ENCODE measurements around the gene FBXO17. TPM values are rescaled to one million over a fixed set of nuclear protein-coding genes. Genes with fewer than 3 reads are reported as not detected.

FBXO17 gene
- total and polyA plus RNA-seq, 2 of the 13 experiments (the other 11 are each of a cell fraction or from before 2014, with no cell fraction given) = 22.1 to 58.7 TPM

DNA sequence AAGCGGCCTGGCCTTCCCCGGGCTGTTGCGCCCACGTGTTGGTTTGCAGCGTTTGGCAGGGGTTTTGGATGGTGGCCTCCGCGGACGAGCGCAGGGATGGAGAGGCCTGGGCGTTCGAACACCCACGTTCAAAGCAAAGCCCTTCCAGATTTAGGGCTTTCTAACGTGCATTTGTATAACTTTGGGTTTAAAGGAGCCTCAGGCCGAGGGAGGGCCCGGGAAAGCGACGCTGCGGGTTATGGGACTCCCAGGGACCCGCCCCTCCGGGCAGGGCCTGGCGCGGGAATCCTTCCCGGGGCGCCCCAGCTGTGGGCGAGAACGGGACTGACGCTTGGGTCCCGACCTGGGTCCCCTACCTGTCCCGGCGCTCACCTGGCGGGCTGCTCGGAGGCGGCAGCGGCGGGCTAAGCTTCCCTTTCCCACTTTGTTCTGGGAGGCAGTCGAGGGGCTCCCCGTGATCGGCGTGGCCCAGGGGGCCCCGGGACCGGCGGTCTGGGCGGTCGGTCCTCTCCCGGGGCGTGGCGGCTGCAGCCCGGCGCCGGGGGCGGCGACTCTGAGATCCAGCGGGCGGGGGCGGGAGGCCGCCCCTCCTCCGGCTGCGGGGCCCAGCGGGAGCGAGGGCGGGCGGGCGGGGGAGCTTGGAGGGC is at the start of gene FBXO17 (continued):
- TF ChIP-seq, protein P1, sequence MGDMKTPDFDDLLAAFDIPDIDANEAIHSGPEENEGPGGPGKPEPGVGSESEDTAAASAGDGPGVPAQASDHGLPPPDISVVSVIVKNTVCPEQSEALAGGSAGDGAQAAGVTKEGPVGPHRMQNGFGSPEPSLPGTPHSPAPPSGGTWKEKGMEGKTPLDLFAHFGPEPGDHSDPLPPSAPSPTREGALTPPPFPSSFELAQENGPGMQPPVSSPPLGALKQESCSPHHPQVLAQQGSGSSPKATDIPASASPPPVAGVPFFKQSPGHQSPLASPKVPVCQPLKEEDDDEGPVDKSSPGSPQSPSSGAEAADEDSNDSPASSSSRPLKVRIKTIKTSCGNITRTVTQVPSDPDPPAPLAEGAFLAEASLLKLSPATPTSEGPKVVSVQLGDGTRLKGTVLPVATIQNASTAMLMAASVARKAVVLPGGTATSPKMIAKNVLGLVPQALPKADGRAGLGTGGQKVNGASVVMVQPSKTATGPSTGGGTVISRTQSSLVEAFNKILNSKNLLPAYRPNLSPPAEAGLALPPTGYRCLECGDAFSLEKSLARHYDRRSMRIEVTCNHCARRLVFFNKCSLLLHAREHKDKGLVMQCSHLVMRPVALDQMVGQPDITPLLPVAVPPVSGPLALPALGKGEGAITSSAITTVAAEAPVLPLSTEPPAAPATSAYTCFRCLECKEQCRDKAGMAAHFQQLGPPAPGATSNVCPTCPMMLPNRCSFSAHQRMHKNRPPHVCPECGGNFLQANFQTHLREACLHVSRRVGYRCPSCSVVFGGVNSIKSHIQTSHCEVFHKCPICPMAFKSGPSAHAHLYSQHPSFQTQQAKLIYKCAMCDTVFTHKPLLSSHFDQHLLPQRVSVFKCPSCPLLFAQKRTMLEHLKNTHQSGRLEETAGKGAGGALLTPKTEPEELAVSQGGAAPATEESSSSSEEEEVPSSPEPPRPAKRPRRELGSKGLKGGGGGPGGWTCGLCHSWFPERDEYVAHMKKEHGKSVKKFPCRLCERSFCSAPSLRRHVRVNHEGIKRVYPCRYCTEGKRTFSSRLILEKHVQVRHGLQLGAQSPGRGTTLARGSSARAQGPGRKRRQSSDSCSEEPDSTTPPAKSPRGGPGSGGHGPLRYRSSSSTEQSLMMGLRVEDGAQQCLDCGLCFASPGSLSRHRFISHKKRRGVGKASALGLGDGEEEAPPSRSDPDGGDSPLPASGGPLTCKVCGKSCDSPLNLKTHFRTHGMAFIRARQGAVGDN (CRISPR knock-in tag; IDR thresholded peaks at IDR 0.05) = peak; percentile 94
- TF ChIP-seq TBP (CRISPR knock-in tag; IDR thresholded peaks at IDR 0.05) (no peak), RFXANK (CRISPR knock-in tag; IDR thresholded peaks at IDR 0.05) (no peak), ZNF709 (CRISPR knock-in tag; IDR thresholded peaks at IDR 0.05) (no peak; the same call in 1 of the 2 replicates), CCAR2 (optimal IDR thresholded peaks at IDR 0.05; ENCODE audit: low read depth, low read length) (no peak), PRMT3 (CRISPR knock-in tag; IDR thresholded peaks at IDR 0.05; ENCODE audit: borderline replicate concordance, low read depth) (no peak), SRSF4 (IDR thresholded peaks at IDR 0.05; ENCODE audit: low read depth, low read length, poor library complexity, severe bottlenecking) (no peak), ZNF296 (CRISPR knock-in tag; conservative IDR thresholded peaks at IDR 0.05) (peak; percentile 64; the same call in 1 of the 2 replicates), SRF (IDR thresholded peaks at IDR 0.05; ENCODE audit: low read depth, low read length) (no peak), ZKSCAN8 (CRISPR knock-in tag; IDR thresholded peaks at IDR 0.05; ENCODE audit: borderline replicate concordance) (no peak), NFYB (CRISPR knock-in tag; IDR thresholded peaks at IDR 0.05) (no peak; the same call in 1 of the 2 replicates), SMAD9 (CRISPR knock-in tag; IDR thresholded peaks at IDR 0.05) (no peak), HMG20A (CRISPR knock-in tag; IDR thresholded peaks at IDR 0.05; ENCODE audit: borderline replicate concordance) (no peak), ZNF773 (CRISPR knock-in tag; IDR thresholded peaks at IDR 0.05; ENCODE audit: borderline replicate concordance) (no peak; the same call in 1 of the 2 replicates), ZMYM3 (CRISPR knock-in tag; IDR thresholded peaks at IDR 0.05) (no peak), RORA (CRISPR knock-in tag; IDR thresholded peaks at IDR 0.05) (no peak)
- TF ChIP-seq, protein P2, sequence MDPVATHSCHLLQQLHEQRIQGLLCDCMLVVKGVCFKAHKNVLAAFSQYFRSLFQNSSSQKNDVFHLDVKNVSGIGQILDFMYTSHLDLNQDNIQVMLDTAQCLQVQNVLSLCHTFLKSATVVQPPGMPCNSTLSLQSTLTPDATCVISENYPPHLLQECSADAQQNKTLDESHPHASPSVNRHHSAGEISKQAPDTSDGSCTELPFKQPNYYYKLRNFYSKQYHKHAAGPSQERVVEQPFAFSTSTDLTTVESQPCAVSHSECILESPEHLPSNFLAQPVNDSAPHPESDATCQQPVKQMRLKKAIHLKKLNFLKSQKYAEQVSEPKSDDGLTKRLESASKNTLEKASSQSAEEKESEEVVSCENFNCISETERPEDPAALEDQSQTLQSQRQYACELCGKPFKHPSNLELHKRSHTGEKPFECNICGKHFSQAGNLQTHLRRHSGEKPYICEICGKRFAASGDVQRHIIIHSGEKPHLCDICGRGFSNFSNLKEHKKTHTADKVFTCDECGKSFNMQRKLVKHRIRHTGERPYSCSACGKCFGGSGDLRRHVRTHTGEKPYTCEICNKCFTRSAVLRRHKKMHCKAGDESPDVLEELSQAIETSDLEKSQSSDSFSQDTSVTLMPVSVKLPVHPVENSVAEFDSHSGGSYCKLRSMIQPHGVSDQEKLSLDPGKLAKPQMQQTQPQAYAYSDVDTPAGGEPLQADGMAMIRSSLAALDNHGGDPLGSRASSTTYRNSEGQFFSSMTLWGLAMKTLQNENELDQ (CRISPR knock-in tag; IDR thresholded peaks at IDR 0.05; ENCODE audit: borderline replicate concordance) = no peak
- TF ChIP-seq, protein P3, sequence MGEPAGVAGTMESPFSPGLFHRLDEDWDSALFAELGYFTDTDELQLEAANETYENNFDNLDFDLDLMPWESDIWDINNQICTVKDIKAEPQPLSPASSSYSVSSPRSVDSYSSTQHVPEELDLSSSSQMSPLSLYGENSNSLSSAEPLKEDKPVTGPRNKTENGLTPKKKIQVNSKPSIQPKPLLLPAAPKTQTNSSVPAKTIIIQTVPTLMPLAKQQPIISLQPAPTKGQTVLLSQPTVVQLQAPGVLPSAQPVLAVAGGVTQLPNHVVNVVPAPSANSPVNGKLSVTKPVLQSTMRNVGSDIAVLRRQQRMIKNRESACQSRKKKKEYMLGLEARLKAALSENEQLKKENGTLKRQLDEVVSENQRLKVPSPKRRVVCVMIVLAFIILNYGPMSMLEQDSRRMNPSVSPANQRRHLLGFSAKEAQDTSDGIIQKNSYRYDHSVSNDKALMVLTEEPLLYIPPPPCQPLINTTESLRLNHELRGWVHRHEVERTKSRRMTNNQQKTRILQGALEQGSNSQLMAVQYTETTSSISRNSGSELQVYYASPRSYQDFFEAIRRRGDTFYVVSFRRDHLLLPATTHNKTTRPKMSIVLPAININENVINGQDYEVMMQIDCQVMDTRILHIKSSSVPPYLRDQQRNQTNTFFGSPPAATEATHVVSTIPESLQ (CRISPR knock-in tag; conservative IDR thresholded peaks at IDR 0.05) = no peak
- TF ChIP-seq, protein P4, sequence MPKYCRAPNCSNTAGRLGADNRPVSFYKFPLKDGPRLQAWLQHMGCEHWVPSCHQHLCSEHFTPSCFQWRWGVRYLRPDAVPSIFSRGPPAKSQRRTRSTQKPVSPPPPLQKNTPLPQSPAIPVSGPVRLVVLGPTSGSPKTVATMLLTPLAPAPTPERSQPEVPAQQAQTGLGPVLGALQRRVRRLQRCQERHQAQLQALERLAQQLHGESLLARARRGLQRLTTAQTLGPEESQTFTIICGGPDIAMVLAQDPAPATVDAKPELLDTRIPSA (CRISPR knock-in tag; IDR thresholded peaks at IDR 0.05; ENCODE audit: borderline replicate concordance) = no peak
